Measurements from ENCODE around the gene ABL1.

ABL1 gene

GRCh38 chr9:130930804-130931349 is 95.8 kb downstream of the ABL1 start (continued):
- TF ChIP-seq TSHZ2 (CRISPR knock-in tag; IDR thresholded peaks at IDR 0.05) (no peak), RARB (CRISPR knock-in tag; IDR thresholded peaks at IDR 0.05) (no peak), ARNTL (CRISPR knock-in tag; IDR thresholded peaks at IDR 0.05; ENCODE audit: borderline replicate concordance, low read depth) (no peak)

- ATAC-seq, result no peak
- TF ChIP-seq ZNF8 (CRISPR knock-in tag; IDR thresholded peaks at IDR 0.05), result no peak
- no peak for TF ChIP-seq CSRNP3 (CRISPR knock-in tag; IDR thresholded peaks at IDR 0.05)
- TF ChIP-seq CREB5 (CRISPR knock-in tag; IDR thresholded peaks at IDR 0.05; ENCODE audit: low read depth), result no peak
- no peak for TF ChIP-seq ZNF70 (CRISPR knock-in tag; IDR thresholded peaks at IDR 0.05)
- no peak for TF ChIP-seq RARB (CRISPR knock-in tag; IDR thresholded peaks at IDR 0.05)
- TF ChIP-seq, protein P1, sequence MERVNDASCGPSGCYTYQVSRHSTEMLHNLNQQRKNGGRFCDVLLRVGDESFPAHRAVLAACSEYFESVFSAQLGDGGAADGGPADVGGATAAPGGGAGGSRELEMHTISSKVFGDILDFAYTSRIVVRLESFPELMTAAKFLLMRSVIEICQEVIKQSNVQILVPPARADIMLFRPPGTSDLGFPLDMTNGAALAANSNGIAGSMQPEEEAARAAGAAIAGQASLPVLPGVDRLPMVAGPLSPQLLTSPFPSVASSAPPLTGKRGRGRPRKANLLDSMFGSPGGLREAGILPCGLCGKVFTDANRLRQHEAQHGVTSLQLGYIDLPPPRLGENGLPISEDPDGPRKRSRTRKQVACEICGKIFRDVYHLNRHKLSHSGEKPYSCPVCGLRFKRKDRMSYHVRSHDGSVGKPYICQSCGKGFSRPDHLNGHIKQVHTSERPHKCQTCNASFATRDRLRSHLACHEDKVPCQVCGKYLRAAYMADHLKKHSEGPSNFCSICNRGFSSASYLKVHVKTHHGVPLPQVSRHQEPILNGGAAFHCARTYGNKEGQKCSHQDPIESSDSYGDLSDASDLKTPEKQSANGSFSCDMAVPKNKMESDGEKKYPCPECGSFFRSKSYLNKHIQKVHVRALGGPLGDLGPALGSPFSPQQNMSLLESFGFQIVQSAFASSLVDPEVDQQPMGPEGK (CRISPR knock-in tag; IDR thresholded peaks at IDR 0.05; ENCODE audit: borderline replicate concordance), result no peak
Measured at GRCh38 chr9:130931508-130932254, 96.6 kb downstream of the ABL1 start.

- TF ChIP-seq TSHZ2 (CRISPR knock-in tag; IDR thresholded peaks at IDR 0.05) (no peak), TCF4 (CRISPR knock-in tag; IDR thresholded peaks at IDR 0.05; ENCODE audit: borderline replicate concordance) (no peak), ZNF8 (CRISPR knock-in tag; IDR thresholded peaks at IDR 0.05) (no peak), BACH2 (CRISPR knock-in tag; IDR thresholded peaks at IDR 0.05; ENCODE audit: borderline replicate concordance) (no peak), ZNF70 (CRISPR knock-in tag; IDR thresholded peaks at IDR 0.05) (no peak), ZFP3 (CRISPR knock-in tag; IDR thresholded peaks at IDR 0.05) (no peak), RARB (CRISPR knock-in tag; IDR thresholded peaks at IDR 0.05) (no peak), SNAI2 (CRISPR knock-in tag; IDR thresholded peaks at IDR 0.05) (no peak), CREB5 (CRISPR knock-in tag; IDR thresholded peaks at IDR 0.05; ENCODE audit: low read depth) (no peak), ARNTL (CRISPR knock-in tag; IDR thresholded peaks at IDR 0.05; ENCODE audit: borderline replicate concordance, low read depth) (no peak)
- peak; percentile 43 for ATAC-seq
Measured at GRCh38 chr9:130932255-130933079, 97.4 kb downstream of the ABL1 start.
